Keratinocyte (primary cell): ENCODE data around the gene KRT38.

Source experiments
- CTCF ChIP-seq, 3 experiments: IDR thresholded peaks in 1 of 3; conservative IDR thresholded peaks in 1 of 3; optimal IDR thresholded peaks in 1 of 3; 2 replicates in 2 of 3; 3 replicates in 1 of 3; pipeline versions ENCODE3 to v1.5.1; 2011; ENCODE audit warnings: low read length in 3 of 3, mild to moderate bottlenecking in 3 of 3, moderate library complexity in 2 of 3, control low read depth in 1 of 3, inconsistent platforms in 1 of 3; ENCODE audit not compliant: insufficient read depth in 2 of 3; ENCODE audit errors: extremely low read depth in 1 of 3
- EZH2 ChIP-seq: IDR thresholded peaks from one replicate; pipeline ENCODE4 v1.6.1; 2012; ENCODE audit warnings: inconsistent platforms, mild to moderate bottlenecking, low read length, moderate library complexity

DNA sequence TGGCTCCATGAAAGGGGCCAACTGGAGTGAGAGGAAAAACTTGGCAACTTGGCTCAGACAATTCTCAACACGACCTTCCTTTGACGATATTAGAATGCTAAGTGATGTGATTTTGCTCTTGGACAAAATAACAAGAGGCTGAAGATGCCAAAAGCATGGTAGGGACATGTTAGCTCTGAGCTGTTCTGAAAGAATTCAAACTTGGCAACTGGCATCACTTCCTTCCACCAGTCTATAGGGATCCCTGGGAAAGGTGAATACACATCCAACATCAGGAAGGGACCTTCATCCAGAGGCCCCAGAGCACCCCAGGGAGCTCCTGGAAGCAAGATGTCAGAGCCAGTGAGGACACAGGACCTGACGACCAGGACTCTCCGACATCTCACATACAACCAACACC, 20.6 kb downstream of the KRT38 start:
- no peak for TF ChIP-seq CTCF (optimal IDR thresholded peaks at IDR 0.05 in 1 of 3, IDR thresholded peaks at IDR 0.05 in 1 of 3, conservative IDR thresholded peaks at IDR 0.05 in 1 of 3; ENCODE audit: extremely low read depth in 1 of 3, insufficient read depth in 2 of 3, low read length in 3 of 3)
- TF ChIP-seq EZH2: no peak
